Endothelial cell of umbilical vein (primary cell): ENCODE data around the gene MECP2. TPM values are rescaled to one million over a fixed set of nuclear protein-coding genes. Genes with fewer than 3 reads are reported as not detected.
"Not testable (repeated sequence)": the region's sequence is repeated elsewhere in the genome, so short reads cannot be mapped to it uniquely, and the experiment has no call there.

Experiments used
- BruUV-seq: library from RNA; stranded (reverse); fragments of 400-500 nt; replicated peaks from 2 replicates; lab custom pipeline; 2021; lab: Mats Ljungman, UMichigan
- CTCF ChIA-PET: fragments of 300-600, 350-600 bp; sonication (Branson Sonifier 250); formaldehyde crosslinking; loops from one replicate; lab custom pipeline; 2021; ENCODE audit warnings: antibody characterized with exemption, inconsistent platforms; lab: Charles Lee
- POLR2A ChIA-PET: fragments of 300-600, 350-600 bp; sonication (Branson Sonifier 250); formaldehyde crosslinking; loops from one replicate; lab custom pipeline; 2021; ENCODE audit warnings: antibody characterized with exemption, inconsistent platforms; lab: Charles Lee
- DNase-seq: peaks from one replicate; pipeline ENCODE4 v3.0.0-alpha.2; 2011; ENCODE audit warnings: low read depth, low spot score
- FAIRE-seq: peaks from 2 replicates; lab custom pipeline; 2011; peaks lifted over from hg19 to GRCh38; lab: Jason Lieb, UNC
- H2AFZ ChIP-seq: 2 replicates; pipeline ENCODE4 v1.6.0; 2012; ENCODE audit warnings: low read depth, low read length, control low read depth, inconsistent platforms
- H3K27ac ChIP-seq: 2 replicates; pipeline ENCODE4 v1.5.1; 2011; ENCODE audit warnings: low read depth, mild to moderate bottlenecking, control low read depth, low read length, moderate library complexity; ENCODE audit not compliant: insufficient read depth
- H3K27me3 ChIP-seq, 2 experiments: 2 replicates each; pipeline versions ENCODE4 v1.6.0 to v1.6.1; 2011; ENCODE audit warnings: low read length in 2 of 2, mixed read lengths in 1 of 2; ENCODE audit not compliant: control insufficient read depth in 2 of 2, insufficient read depth in 2 of 2
- H3K36me3 ChIP-seq, 2 experiments: 2 replicates in 1 of 2; 3 replicates in 1 of 2; pipeline ENCODE4 v1.5.1; 2011; ENCODE audit warnings: low read length in 2 of 2, mild to moderate bottlenecking in 1 of 2, moderate library complexity in 1 of 2; ENCODE audit not compliant: control insufficient read depth in 2 of 2, insufficient read depth in 2 of 2; ENCODE audit errors: extremely low read depth in 1 of 2
- H3K4me1 ChIP-seq: 3 replicates; pipeline ENCODE4 v1.5.1; 2011; ENCODE audit warnings: mild to moderate bottlenecking, low read length; ENCODE audit not compliant: control insufficient read depth, insufficient read depth; ENCODE audit errors: extremely low read depth
- H3K4me2 ChIP-seq: 2 replicates; pipeline ENCODE4 v1.6.1; 2011; ENCODE audit warnings: low read length, control low read depth, mixed read lengths; ENCODE audit not compliant: insufficient read depth
- H3K4me3 ChIP-seq, 3 experiments: fragments of 200-600 bp in 1 of 3; sonication (generic), shearing (Covaris generic) in 1 of 3; replicated peaks in 1 of 3; 2 replicates each; pipeline ENCODE4 v1.5.1; 2011 to 2016; ENCODE audit warnings: control low read depth in 3 of 3, low read length in 3 of 3, mild to moderate bottlenecking in 2 of 3, inconsistent platforms in 1 of 3, low read depth in 1 of 3, moderate library complexity in 1 of 3; ENCODE audit not compliant: insufficient read depth in 1 of 3
- H3K79me2 ChIP-seq: 2 replicates; pipeline ENCODE4 v1.6.0; 2012; ENCODE audit warnings: low read length, inconsistent platforms; ENCODE audit not compliant: control insufficient read depth, insufficient read depth
- H3K9ac ChIP-seq: replicated peaks from 2 replicates; pipeline ENCODE3; 2011; ENCODE audit warnings: low read length, control low read depth; ENCODE audit not compliant: insufficient read depth; ENCODE audit errors: extremely low read depth
- H3K9me1 ChIP-seq: replicated peaks from 3 replicates; pipeline ENCODE4 v1.6.0; 2011; ENCODE audit warnings: mild to moderate bottlenecking, low read length; ENCODE audit not compliant: control insufficient read depth, insufficient read depth; ENCODE audit errors: extremely low read depth
- H3K9me3 ChIP-seq: replicated peaks from 2 replicates; pipeline ENCODE4 v1.5.1; 2012; ENCODE audit warnings: low read length, inconsistent platforms; ENCODE audit not compliant: control insufficient read depth, insufficient read depth
- H4K20me1 ChIP-seq: replicated peaks from 2 replicates; pipeline ENCODE3; 2011; ENCODE audit warnings: mild to moderate bottlenecking, low read length; ENCODE audit not compliant: control insufficient read depth, insufficient read depth; ENCODE audit errors: extremely low read depth
- CTCF ChIP-seq, 2 donors: IDR thresholded peaks; 1 replicate in 1 of 2; 2 replicates in 1 of 2; pipeline ENCODE4 v1.5.1; 2011; ENCODE audit warnings: low read length in 2 of 2, mild to moderate bottlenecking in 2 of 2, moderate library complexity in 2 of 2, control low read depth in 1 of 2, inconsistent platforms in 1 of 2, low read depth in 1 of 2; ENCODE audit not compliant: insufficient read depth in 1 of 2; ENCODE audit errors: extremely low read depth in 1 of 2
- EZH2 ChIP-seq: IDR thresholded peaks from 2 replicates; pipeline ENCODE4 v1.6.1; 2012; ENCODE audit warnings: borderline replicate concordance, low read depth, mild to moderate bottlenecking, moderate library complexity, low read length, inconsistent platforms; ENCODE audit not compliant: severe bottlenecking
- FOS ChIP-seq: IDR thresholded peaks from 2 replicates; pipeline ENCODE4 v1.6.1; 2011; ENCODE audit warnings: mild to moderate bottlenecking, low read length, moderate library complexity, borderline replicate concordance; ENCODE audit not compliant: insufficient read depth
- GATA2 ChIP-seq: IDR thresholded peaks from 2 replicates; pipeline ENCODE4 v1.7.0; 2011; ENCODE audit warnings: low read depth, mild to moderate bottlenecking, moderate library complexity, mixed read lengths, low read length; ENCODE audit not compliant: insufficient read length, insufficient read depth
- JUN ChIP-seq: IDR thresholded peaks from 2 replicates; pipeline ENCODE4 v1.6.1; 2011; ENCODE audit warnings: borderline replicate concordance, low read depth; ENCODE audit not compliant: insufficient read length, insufficient read depth
- MAX ChIP-seq: IDR thresholded peaks from 2 replicates; pipeline ENCODE4 v1.6.1; 2011; ENCODE audit not compliant: insufficient read depth, insufficient read length
- MYC ChIP-seq: IDR thresholded peaks from one replicate; pipeline ENCODE4 v1.6.1; 2011; ENCODE audit warnings: mild to moderate bottlenecking, low read depth, low read length
- POLR2A ChIP-seq: IDR thresholded peaks from 2 replicates; pipeline ENCODE4 v1.6.1; 2012; ENCODE audit warnings: low read depth, mild to moderate bottlenecking, control low read depth, low read length
- POLR2AphosphoS5 ChIP-seq: IDR thresholded peaks from 2 replicates; pipeline ENCODE4 v1.6.1; 2012; ENCODE audit warnings: low read depth, mild to moderate bottlenecking, control low read depth, low read length, moderate library complexity; ENCODE audit not compliant: insufficient read depth
- dilution Hi-C: fragments of 300-500 bp; cut with MboI; formaldehyde crosslinking; loops from one replicate; pipeline ENCODE4 v1.15.0; 2019; ENCODE audit warnings: low sequenced_read_pairs; ENCODE audit not compliant: extremely low pct_ligation_motif_present
- intact Hi-C: fragments of 100-400 bp; cut with micrococcal nuclease; formaldehyde crosslinking; loops from one replicate; pipeline ENCODE4 v1.10.0; 2022
- polyA plus RNA-seq, 4 experiments: library from polyadenylated mRNA; depleted of rRNA in 3 of 4; stranded (reverse) in 3 of 4; unstranded in 1 of 4; fragments of >200 nt; gene quantifications; 2 replicates each; pipeline versions ENCODE4 v1.2.1 to v1.2.3, GENCODE V29; 2011 to 2012; ENCODE audit warnings: missing spikeins in 1 of 4
- total RNA-seq: library from RNA; stranded (reverse); gene quantifications from 2 replicates; pipeline ENCODE4 v1.2.3, GENCODE V29; 2021

The MECP2 gene
- total and polyA plus RNA-seq, 2 donors (not counting 3 experiments of a cell fraction or from before 2014, with no cell fraction given), result 9.0 to 45.3 TPM

GRCh38 chrX:153994398-153994797 is 103.1 kb downstream of the MECP2 start:
- H3K4me2 ChIP-seq, H4K20me1 ChIP-seq, dilution Hi-C loops, CTCF ChIA-PET, FAIRE-seq, H3K27me3 ChIP-seq, intact Hi-C loops, BruUV-seq, H3K4me1 ChIP-seq, H3K79me2 ChIP-seq, DNase-seq, H2AFZ ChIP-seq, H3K27ac ChIP-seq, H3K9ac ChIP-seq, H3K4me3 ChIP-seq, POLR2A ChIA-PET, H3K9me3 ChIP-seq, H3K36me3 ChIP-seq, H3K9me1 ChIP-seq: not testable (repeated sequence)

GRCh38 chrX:153993978-153994377 is 103.5 kb downstream of the MECP2 start:
- no peaks in the 10 kb centered on the region for H3K79me2 ChIP-seq
- no peaks in the 10 kb centered on the region for H3K9me1 ChIP-seq
- no peak overlapping the region for H3K4me2 ChIP-seq
- dilution Hi-C loops (no loop called here), intact Hi-C loops (no loop called here)
- no peaks in the 10 kb centered on the region for H3K36me3 ChIP-seq
- no peak overlapping the region for H3K4me3 ChIP-seq
- no peaks in the 10 kb centered on the region for H3K9me3 ChIP-seq
- BruUV-seq, result no TSS peak
- ChIA-PET POLR2A (no interaction called here), CTCF (no interaction called here)
- TF ChIP-seq POLR2A (no peak), EZH2 (no peak), JUN (no peak), CTCF (IDR thresholded peaks at IDR 0.05; ENCODE audit: extremely low read depth in 1 of 2, insufficient read depth in 1 of 2, low read depth in 1 of 2, low read length in 2 of 2) (no peak), GATA2 (no peak), POLR2AphosphoS5 (no peak), MYC (no peak), MAX (no peak), FOS (no peak)
- H4K20me1 ChIP-seq, result no peaks in the 10 kb centered on the region
- H2AFZ ChIP-seq, result no peak overlapping the region
- H3K4me1 ChIP-seq, result no peaks in the 10 kb centered on the region
- FAIRE-seq (no peak), DNase-seq (no peak)
- H3K27me3 ChIP-seq, result no peaks in the 10 kb centered on the region
- no peak overlapping the region for H3K9ac ChIP-seq
- H3K27ac ChIP-seq, result no peak overlapping the region
